ENCODE data around the gene SCFD2.
"Not testable (repeated sequence)": the region's sequence is repeated elsewhere in the genome, so short reads cannot be mapped to it uniquely, and the experiment has no call there.

The SCFD2 gene

DNA sequence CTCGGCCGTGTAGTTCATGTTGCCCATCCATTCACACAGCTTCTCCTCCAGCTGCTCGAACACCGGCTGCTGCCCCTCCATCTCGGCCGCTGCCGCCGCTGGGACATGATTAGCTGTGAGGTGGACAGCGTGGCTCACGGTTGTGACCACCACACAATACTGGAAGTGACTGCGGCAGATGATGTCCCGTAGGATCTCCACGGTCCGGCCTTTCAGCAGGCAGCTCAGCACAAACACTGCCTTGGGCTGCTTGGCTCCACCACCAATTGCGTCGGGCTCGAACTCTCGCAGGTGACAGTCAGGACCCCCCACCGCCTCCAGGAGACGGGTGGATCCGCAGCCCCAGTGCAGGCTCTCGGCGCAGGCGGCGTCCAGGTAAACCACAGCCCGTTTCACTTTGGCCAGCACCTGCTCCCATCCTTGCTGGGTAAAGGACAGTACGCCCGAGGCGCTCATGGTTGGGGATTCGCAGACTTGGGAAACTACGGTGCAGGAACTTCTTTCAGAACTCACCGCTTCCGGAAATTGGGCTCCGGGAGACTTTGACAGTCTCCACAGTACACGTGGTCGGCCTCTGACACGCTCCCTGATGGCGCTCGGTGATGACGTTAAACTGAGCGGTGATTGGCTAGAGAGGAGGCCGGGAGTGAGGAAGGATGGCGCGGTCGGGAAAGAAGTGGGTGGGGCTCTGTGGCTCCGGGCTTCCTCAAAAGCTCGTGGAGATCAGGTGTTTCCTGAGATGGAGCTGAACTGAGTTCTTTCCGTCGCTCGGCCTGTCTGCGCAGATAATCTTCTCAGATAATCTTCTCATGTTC is at the start of gene SCFD2:
SCFD2 (minus strand) TSS at position 576 of the 815 bp plus-strand sequence.
- peak; percentile 95 for DNase-seq

DNA sequence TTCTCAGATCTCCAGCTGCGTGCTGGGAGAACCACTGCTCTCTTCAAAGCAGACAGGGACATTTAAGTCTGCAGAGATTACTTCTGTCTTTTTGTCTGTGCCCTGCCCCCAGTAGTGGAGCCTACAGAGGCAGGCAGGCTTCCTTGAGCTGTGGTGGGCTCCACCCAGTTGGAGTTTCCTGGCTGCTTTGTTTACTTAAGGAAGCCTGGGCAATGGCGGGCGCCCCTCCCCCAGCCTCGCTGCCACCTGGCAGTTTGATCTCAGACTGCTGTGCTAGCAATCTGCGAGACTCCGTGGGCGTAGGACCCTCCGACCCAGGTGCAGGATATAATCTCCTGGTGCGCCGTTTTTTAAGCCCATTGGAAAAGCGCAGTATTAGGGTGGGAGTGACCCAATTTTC is 43.6 kb upstream of the SCFD2 start:
- not testable (repeated sequence) for DNase-seq

DNA sequence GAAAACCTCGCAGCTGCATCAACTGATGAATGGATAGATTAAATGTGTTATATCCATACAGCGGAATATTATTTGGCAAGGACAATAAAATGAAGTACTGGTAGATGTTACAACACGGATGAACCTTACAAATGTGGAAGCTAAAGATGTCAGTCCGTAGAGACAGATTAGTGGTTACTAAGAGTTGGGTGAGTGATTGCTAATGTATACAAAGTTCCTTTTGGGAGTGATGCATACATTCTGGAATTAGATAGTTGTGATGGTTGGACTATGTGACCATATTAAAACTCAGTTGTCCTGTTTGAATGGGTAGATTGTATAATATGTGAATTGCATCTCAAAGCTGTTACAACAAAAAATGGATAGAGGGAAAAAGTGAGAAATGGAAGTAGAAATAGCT is 14.4 kb upstream of the SCFD2 start:
- DNase-seq: no peak

DNA sequence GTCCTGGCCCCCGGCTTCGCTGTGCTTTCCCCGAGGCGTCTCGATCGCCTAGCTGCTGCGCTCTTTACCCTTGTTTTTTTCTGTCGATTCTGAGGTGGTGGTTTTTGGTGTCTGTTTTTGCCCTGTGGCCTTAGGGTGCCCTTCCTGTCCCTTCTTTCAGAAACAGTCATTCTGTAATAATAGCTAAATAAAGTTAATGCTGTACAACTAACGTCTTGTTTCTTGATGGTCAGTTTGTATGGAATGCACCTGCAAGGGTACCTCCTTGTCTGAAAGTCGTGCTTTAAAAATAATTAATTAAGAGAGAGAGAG is 12.3 kb upstream of the SCFD2 start:
- DNase-seq: no peak

- DNase-seq: peak; percentile 96
These were observed 11.7 kb upstream of the SCFD2 start, which contains the start of gene FIP1L1 for GRCh38 chr4:53377319-53378170. Gene FIP1L1, plus strand, starts transcription at chr4:53377641. Its CDS starts 198 bp downstream, at chr4:53377839.

GRCh38 chr4:53376900-53377299 is 11.0 kb upstream of the SCFD2 start:
- DNase-seq: peak; percentile 2

DNA sequence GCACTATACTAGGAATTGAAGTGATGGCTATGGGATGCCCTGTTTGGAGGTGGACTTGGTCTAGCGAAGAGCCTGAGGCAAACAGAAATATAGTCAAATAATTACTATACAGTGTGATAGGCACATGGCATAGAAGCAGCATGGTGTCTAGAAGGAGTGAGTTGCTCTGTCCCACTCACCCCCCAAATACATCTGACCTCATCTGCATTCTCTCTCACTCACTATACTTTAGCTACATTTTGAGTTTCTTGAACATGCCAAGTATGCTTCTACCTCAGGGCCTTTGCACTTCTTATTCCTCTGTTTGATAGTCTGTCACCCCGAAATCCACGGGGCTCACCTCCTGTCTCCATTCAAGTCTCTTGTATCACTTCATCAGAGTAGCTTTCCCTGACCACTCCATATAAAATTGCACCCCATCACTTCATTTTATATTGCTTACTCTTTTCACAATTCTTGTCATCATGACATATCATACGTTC is 9.0 kb upstream of the SCFD2 start:
- no peak for DNase-seq

GRCh38 chr4:53371843-53372521 is 6.1 kb upstream of the SCFD2 start:
- DNase-seq: no peak

DNA sequence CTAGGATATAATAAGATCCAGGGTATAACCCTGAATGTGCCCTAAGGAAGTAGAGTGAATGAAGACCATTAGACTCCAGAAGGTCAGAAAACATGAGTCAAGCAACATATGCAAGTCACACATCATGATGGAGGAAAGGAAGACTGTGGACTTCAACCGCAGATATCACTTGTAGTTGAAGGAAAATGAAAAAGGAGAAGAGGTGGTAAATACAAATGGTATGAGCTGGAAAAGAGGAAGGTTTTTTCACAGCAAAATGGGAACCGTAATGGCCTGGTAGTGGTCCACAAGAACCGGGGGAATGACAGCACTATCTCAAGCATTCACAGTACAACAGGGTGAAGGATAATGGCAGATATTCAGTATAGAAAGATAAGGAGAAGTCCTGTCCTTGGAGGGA is 5.2 kb upstream of the SCFD2 start:
- no peak for DNase-seq

GRCh38 chr4:53367721-53368120 is 1.9 kb upstream of the SCFD2 start:
- no peak for DNase-seq

DNA sequence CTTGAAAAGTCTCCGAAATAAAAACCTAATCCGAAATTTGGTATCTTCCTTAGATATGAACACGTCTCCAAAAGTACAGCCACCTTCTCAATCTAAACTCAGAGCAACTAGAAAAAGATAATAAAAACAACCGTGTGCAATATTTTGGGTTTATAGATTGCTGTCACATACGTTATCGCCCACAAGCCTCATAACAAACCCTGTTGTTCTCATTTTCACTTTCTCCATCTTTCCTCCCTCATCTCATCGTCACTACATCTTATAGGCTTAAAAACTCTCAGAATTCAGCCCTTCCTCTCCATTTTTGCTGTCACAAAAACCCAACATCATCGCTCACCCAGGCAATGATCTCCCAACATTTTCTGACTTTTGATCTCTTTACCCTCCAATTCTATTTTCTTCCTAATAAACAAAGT is 448 bp upstream of the SCFD2 start:
- DNase-seq: no peak

GRCh38 chr4:53365121-53365485 is 758 bp downstream of the SCFD2 start:
- DNase-seq: no peak

GRCh38 chr4:53364624-53365023 is 1.2 kb downstream of the SCFD2 start:
- DNase-seq: no peak

- DNase-seq: no peak
These were observed 3.8 kb downstream of the SCFD2 start for GRCh38 chr4:53362093-53362492.

DNA sequence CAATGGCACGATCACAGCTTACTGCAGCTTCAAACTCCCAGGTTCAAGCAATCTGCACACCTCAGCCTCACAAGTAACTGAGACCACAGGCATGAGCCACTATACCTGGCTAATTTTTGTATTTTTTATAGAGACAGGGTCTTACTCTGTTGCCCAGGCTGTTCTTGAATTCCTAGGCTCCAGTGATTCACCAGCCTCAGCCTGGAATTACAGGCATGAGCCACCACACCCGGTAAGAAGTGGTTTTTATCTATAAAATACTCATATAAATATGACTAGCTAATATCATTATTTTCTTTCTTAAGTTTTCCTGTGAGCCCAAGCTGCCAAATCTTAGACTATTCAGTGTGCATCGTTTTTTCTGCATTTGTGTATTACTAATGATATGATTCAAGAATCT is 4.4 kb downstream of the SCFD2 start:
- DNase-seq: no peak

GRCh38 chr4:53355930-53356521 is 9.8 kb downstream of the SCFD2 start:
- DNase-seq: no peak

DNA sequence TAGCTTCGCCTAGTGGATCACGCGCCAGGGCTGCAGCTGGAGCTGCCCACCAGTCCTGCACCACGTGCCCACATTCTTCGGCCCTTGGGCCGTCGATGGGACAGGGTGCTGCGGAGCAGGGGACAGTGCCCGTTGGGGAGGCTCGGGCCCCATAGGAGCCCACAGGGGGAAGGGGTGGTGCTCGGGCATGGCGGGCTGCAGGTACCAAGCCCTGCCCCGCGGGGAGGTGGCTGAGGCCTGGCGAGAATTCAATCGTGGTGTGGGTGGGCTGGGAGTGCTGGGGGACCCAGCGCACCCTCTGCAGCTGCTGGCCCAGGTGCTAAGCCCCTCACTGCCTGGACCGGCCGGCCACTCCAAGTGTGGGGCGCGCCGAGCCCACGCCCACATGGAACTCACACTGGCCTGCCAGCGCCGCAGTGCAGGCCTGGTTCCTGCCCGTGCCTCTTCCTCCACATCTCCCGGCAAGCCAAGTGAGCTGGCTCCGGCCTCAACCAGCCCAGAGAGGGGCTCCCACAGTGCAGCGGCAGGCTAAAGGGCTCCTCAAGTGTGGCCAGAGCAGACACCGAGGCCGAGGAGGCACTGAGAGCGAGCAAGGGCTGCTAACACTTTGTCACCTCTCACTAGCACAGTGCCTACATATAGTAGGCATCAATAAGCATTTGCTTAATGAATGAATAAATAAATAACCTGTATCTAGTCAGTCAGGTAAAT is 11.7 kb downstream of the SCFD2 start:
- DNase-seq: no peak

DNA sequence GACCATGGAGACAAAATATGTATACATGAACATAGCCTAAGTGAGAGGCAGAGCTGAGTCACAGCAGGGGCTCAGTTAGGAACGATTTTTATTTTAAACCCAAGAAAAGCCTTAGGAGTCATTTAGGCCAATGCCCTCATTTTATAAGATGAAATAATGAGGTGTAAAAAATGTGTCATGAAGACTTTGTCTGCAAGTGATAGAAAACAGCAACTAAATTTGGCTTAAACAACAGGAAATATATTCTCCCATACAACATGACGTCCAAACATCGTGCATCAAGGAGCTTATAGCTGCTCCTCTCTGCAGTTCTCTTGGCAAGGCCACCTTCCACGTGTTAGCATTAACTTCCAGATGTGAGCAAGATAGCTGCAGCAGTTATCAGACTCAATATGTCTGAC is 16.8 kb downstream of the SCFD2 start:
- no peak for DNase-seq

GRCh38 chr4:53348046-53348445 is 17.8 kb downstream of the SCFD2 start:
- DNase-seq: no peak

DNA sequence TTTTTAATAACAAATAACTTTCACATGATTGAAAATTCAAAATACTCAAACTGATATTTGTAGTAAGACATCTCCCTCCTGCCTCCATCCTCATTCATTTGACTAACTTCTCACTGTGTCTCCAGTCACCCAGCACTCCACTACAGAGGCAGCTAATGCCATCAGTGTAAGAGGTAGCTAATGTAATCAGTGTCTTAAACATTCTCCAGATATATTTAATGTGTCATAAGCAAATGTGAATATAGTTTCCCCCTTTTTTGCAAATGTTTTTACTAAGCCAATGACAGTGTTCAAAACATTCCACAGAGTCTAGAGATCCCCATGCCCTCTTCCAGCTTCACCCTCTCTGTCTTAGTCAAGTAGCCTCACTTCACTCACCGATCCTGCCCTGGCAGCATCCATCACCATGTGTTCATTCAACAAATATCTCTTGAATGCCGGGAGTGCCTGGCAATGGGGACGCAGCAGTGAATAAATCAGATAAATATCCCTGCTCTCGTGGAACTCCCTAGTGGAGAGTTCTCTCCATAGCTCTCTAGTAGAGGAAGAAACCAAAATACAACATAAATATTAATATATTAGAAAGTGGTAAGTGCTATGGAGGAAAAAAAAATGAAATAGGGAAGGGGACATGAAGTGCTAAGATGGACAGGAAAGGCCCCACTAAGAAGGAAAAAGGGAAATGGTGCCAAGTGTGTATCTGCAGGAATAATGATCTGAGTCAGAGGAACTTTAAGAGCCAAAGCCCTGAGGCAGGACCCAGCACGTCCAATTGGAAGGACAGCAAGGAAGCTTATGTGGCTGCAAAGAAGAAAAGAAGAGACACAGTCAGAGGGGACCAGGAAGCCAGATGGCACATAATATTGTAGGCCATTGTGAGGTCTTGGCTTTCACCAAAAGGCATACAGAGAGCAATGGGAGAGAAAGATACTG is 18.7 kb downstream of the SCFD2 start:
- no peak for DNase-seq

- not testable (repeated sequence) for DNase-seq
These were observed 19.5 kb downstream of the SCFD2 start for GRCh38 chr4:53346392-53346791.
